Osteocyte (in vitro differentiated cells): ENCODE results near the gene PRR14. TPM values are rescaled to one million over a fixed set of nuclear protein-coding genes. Genes with fewer than 3 reads are reported as not detected.

ENCODE experiments used
- DNase-seq: peaks from one replicate; pipeline ENCODE4 v3.0.0; 2021; ENCODE audit warnings: mixed read lengths; ENCODE audit not compliant: unreplicated experiment; ENCODE audit errors: extremely low spot score
- H3K27ac Mint-ChIP-seq: one replicate; pipeline ENCODE4 v1.8.0; 2021; ENCODE audit warnings: mild to moderate bottlenecking, mixed read lengths; ENCODE audit not compliant: unreplicated experiment
- H3K27me3 Mint-ChIP-seq: one replicate; pipeline ENCODE4 v1.8.0; 2021; ENCODE audit warnings: mixed read lengths; ENCODE audit not compliant: unreplicated experiment
- H3K36me3 Mint-ChIP-seq: one replicate; pipeline ENCODE4 v1.8.0; 2021; ENCODE audit warnings: mixed read lengths; ENCODE audit not compliant: unreplicated experiment
- H3K4me1 Mint-ChIP-seq: one replicate; pipeline ENCODE4 v1.8.0; 2021; ENCODE audit warnings: mixed read lengths; ENCODE audit not compliant: unreplicated experiment
- H3K4me3 Mint-ChIP-seq: one replicate; pipeline ENCODE4 v1.8.0; 2021; ENCODE audit warnings: mild to moderate bottlenecking, moderate library complexity, mixed read lengths; ENCODE audit not compliant: unreplicated experiment
- H3K9me3 Mint-ChIP-seq: one replicate; pipeline ENCODE4 v1.8.0; 2021; ENCODE audit warnings: mixed read lengths; ENCODE audit not compliant: unreplicated experiment
- total RNA-seq: library from RNA; stranded (reverse); gene quantifications from 2 replicates; pipeline ENCODE4 v1.2.1, GENCODE V29; 2021
- TF ChIP-seq, protein P1 (sequence below): fragments of 200-600 bp; sonication (generic); IDR thresholded peaks from 2 replicates; pipeline ENCODE4 v1.5.0; 2021; ENCODE audit warnings: antibody characterized with exemption, mild to moderate bottlenecking, moderate library complexity

PRR14 gene
- total RNA-seq, 1 donor from 2014 or later = 52.0 TPM

DNA sequence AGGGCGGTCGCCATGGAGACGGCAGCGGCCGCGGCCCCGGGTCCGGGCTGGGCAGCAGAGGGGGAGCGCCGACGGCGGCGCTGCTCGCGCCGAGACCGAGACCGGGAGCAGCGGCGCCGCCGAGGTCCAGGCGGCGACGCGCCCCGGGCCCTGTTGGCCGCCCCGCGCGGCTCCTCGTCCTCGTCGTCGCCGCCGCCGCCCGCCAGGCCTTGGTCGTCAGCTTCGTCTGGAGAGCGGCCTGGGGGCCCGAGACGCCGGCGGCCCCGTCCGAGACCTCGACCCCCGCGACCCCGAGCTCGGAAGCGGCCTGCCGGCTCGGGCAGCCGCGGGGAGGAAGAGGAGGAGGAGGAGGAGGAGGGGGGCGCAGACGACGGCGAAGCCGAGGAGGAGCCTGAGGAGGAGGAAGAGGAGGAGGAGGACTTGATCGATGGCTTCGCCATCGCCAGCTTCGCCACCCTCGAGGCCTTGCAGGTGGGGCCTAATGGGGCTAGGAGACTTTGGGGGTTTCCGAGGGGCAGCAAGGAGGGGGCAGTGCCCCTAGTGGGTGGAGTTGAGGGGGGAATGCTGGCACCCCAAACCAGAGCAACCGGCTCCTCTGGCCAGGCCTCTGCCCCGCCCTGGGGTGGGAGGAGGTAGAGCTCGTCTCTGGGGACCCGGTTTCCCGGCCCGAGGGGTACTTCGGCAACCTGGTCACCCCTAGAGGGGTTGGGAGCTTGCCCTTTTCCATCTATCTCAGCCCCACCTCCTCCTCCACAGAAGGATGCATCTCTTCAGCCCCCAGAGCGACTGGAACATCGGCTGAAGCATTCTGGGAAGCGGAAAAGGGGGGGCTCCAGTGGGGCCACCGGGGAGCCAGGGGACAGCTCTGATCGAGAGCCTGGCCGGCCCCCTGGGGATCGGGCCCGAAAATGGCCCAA is 9.0 kb downstream of the PRR14 start:
- H3K4me3 Mint-ChIP-seq = peak overlapping the region; percentile 77
- peaks cover 37% of the 10 kb centered on the region for H3K4me1 Mint-ChIP-seq
- H3K27me3 Mint-ChIP-seq = no peaks in the 10 kb centered on the region
- DNase-seq = no peak
- no peaks in the 10 kb centered on the region for H3K9me3 Mint-ChIP-seq
- peak overlapping the region; percentile 80 for H3K27ac Mint-ChIP-seq
- peaks cover 17% of the 10 kb centered on the region for H3K36me3 Mint-ChIP-seq
- TF ChIP-seq, protein P1, sequence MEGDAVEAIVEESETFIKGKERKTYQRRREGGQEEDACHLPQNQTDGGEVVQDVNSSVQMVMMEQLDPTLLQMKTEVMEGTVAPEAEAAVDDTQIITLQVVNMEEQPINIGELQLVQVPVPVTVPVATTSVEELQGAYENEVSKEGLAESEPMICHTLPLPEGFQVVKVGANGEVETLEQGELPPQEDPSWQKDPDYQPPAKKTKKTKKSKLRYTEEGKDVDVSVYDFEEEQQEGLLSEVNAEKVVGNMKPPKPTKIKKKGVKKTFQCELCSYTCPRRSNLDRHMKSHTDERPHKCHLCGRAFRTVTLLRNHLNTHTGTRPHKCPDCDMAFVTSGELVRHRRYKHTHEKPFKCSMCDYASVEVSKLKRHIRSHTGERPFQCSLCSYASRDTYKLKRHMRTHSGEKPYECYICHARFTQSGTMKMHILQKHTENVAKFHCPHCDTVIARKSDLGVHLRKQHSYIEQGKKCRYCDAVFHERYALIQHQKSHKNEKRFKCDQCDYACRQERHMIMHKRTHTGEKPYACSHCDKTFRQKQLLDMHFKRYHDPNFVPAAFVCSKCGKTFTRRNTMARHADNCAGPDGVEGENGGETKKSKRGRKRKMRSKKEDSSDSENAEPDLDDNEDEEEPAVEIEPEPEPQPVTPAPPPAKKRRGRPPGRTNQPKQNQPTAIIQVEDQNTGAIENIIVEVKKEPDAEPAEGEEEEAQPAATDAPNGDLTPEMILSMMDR = no peak

DNA sequence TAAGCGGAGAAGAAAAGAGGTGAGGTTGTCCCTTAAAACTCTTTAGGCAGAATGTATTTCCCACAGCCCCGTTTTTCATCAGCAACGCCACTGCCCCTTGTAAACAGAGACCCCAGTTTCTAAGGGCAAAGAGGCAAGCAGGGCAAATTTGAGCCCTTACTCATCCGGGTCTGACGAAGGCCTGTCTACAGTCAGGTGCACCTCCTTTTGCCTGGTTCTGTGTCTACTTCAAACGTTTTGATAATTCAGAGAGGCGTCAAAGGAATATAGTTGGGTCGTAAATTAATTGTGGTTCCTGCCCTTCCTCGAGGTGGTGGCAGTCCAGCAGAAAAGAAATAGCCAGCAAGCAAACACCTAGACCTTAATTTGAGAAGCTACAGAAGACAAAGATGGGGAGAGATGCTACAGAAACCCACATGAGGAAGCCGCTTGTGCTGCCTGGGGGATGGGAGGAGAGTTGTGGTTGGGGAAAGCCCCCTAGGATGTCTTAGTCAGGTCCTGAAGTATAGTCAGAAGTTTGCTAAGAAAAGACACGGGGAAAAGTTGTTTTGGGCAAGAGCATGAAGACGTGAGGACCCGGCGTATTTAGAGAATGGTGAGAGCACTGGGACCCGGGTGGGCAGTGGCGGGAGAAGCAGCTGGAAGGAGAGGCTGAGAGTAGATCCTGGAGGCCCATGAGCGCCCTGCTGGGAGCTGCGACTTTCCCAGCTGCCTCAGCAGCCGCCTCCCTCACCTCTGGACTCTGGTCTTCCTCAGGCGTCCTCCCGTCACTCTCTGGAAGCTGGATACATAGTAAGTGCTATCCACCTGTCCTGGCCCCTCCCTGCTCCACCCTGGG is 9.9 kb downstream of the PRR14 start:
- H3K4me1 Mint-ChIP-seq = peaks cover 37% of the 10 kb centered on the region
- TF ChIP-seq, protein P1 = no peak
- peak overlapping the region; percentile 80 for H3K27ac Mint-ChIP-seq
- no peaks in the 10 kb centered on the region for H3K27me3 Mint-ChIP-seq
- H3K4me3 Mint-ChIP-seq = peak overlapping the region; percentile 77
- H3K36me3 Mint-ChIP-seq = peaks cover 21% of the 10 kb centered on the region
- no peak for DNase-seq
- H3K9me3 Mint-ChIP-seq = no peaks in the 10 kb centered on the region

DNA sequence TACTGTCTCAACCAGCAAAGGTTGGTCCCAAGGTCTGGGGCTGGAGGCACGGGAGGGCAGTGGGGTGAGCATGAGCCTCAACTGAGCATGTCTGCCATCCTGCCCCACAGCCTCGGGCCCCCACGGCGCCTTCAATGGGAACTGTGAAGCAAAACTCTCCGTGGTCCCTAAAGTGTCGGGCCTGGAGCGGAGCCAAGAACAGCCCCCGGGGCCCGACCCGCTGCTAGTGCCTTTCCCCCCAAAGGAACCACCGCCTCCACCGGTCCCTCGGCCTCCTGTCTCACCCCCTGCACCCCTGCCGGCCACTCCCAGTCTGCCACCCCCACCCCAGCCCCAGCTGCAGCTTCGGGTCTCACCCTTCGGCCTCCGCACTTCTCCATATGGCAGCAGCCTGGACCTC is 11.7 kb downstream of the PRR14 start:
- Mint-ChIP-seq H3K36me3 (peaks cover 27% of the 10 kb centered on the region), H3K4me1 (peaks cover 26% of the 10 kb centered on the region)

DNA sequence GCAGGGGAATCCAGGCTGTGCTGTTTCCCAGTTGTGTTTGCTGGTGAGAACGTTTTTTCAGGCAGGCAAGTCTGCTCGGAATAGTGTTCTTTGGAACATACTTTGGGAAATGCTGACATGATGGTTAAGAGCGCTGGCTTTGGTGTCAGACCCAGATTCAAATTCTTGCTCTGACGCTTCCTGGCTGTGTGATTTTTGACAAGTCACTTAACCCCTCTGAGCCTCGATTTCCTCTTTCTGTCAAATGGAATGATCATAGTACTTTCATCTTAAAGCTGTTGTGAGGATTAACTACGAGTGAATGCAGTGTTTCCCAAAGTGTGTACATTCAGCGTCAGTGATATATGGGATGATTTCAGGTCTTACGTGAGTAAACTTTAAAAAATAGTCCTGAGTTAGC is 12.3 kb downstream of the PRR14 start:
- no peak for DNase-seq
- no peak overlapping the region for H3K4me3 Mint-ChIP-seq
- H3K36me3 Mint-ChIP-seq = peaks cover 32% of the 10 kb centered on the region
- H3K4me1 Mint-ChIP-seq = peaks cover 23% of the 10 kb centered on the region
- no peaks in the 10 kb centered on the region for H3K9me3 Mint-ChIP-seq
- H3K27me3 Mint-ChIP-seq = no peaks in the 10 kb centered on the region
- H3K27ac Mint-ChIP-seq = no peak overlapping the region
- TF ChIP-seq, protein P1 = no peak

More for the DNA sequence above, 11.7 kb downstream of the PRR14 start:
- no peaks in the 10 kb centered on the region for H3K27me3 Mint-ChIP-seq
- TF ChIP-seq, protein P1 = no peak
- no peak overlapping the region for H3K27ac Mint-ChIP-seq
- no peak for DNase-seq
- H3K9me3 Mint-ChIP-seq = no peaks in the 10 kb centered on the region
- no peak overlapping the region for H3K4me3 Mint-ChIP-seq

DNA sequence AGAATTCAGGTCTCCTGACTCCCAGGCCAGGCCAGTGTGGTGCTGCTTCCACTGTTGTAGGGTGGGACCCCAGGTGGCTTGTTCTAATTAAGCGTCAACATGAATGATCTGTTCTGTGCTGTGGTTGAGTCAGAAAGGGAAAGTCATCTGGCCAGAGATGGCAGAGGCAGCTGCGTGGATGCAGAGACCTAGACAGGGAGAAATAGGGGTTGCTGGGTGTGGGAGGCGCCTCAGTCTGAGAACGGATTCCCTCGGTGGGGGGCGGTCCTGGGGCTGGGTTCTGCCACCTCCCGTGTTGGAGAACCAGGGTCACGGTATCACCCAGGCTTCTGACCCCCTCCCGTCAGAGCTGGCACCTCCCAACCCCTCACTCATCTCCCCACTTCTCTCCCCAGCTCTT is 13.1 kb downstream of the PRR14 start:
- H3K4me3 Mint-ChIP-seq = no peak overlapping the region
- H3K36me3 Mint-ChIP-seq = peaks cover 36% of the 10 kb centered on the region
- H3K27ac Mint-ChIP-seq = no peak overlapping the region
- no peak for DNase-seq
- H3K4me1 Mint-ChIP-seq = peaks cover 23% of the 10 kb centered on the region
- H3K27me3 Mint-ChIP-seq = no peaks in the 10 kb centered on the region
- H3K9me3 Mint-ChIP-seq = no peaks in the 10 kb centered on the region
- TF ChIP-seq, protein P1 = no peak
